COR-L47 (cell line): ENCODE data around the gene SPHK1.

ENCODE experiments used
- DNase-seq: peaks from one replicate; lab custom pipeline; 2025; lab: John Stamatoyannopoulos, UW

Gene SPHK1

DNA sequence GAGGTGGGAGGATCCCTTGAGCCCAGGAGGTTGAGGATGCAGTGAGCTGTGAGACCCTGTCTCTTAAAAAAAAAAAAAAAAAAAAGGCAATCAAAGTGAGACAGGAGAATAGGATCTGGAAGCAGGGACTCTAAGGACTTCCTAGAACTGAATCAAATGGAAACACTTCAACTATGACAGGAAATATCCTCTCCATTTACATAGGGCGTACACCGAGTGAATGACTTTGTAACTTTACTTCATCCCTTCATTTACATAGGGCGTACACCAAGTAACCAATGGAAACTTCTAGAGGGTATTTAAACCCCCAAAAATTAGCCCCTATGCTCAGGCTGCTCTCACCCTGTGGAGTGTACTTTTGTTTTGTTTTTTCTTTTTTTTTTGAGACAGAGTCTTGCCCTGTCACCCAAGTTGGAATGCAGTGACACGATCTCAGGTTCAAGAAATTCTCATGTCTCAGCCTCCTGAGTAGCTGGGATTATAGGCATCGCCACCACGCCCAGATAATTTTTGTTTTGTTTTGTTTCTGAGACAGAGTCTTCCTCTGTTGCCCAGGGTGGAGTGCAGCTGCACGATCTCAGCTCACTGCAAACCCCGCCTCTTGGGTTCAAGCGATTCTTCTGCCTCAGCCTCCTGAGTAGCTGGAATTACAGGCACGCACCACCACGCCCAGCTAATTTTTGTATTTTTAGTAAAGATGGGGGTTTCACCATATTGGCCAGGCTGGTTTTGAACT lies 21.1 kb upstream of the SPHK1 start:
- DNase-seq: no peak

DNA sequence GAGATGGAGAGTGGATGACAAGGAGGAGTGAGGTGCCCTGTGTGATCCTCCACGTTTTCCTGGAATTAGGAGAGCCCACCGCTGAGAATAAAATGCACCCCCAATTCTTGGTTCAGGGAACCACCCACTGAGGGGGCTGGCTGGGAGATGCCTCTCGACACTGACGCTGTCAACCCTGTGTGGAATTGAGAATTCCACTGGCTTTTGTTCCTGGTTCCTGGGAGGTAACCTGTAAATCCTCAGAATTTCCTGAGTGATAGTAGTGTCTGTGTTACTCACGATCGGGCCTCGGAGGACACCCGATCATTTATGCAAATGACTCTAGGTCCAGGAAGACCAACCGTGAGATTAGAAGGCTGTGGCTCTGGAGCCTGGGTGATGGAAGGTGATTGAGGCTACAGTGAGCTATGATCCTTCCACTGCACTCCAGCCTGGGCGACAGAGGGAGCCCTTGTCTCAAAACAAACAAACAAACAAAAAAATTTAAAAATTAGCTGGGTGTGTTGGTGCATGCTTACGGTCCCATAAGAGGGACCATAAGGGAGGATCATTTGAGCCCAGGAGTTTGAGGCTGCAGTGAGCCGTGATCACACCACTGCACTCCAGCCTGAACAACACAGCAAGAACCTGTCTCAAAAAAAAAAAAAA lies 19.0 kb upstream of the SPHK1 start:
- no peak for DNase-seq

DNA sequence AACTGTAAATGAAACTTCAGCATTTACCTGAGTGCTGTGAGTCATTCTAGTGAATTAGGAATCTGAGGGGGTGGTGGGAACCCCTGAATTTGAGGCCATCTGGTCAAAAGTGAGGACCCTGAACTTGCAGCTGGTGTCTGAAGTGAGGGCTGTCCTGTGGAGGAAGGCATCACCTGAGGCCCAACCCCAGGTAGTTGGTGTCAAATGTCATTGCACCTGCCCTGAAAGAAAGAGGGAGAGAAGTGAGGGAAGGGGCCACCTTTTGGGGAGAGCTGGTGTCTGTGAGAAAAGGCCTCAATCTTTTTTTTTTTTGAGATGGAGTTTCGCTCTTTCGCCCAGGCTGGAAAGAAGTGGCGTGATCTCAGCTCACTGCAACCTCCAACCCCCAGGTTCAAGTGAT lies 18.2 kb upstream of the SPHK1 start:
- no peak for DNase-seq

- DNase-seq: no peak
Measured at GRCh38 chr17:76367642-76368041, 16.8 kb upstream of the SPHK1 start.

- DNase-seq: no peak
Measured at GRCh38 chr17:76368545-76368944, 15.9 kb upstream of the SPHK1 start.

DNA sequence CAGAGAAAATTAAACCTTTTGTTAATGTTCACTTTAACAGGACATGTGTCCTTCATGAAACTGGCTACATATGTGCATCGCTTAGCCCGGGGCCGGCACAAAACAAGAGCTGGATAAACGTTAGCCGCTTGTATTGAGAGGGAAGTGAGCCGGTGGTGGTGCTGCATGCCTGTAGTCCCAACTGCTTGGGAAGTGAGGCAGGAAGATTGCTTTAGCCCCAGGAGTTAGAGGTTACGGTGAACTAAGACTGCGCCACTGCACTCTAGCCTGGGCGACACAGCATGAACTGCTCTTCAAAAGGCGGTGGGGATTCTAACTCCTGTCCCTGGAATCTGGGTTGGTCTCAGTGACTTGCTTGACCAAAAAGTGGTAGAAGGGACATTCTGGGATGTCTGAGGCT lies 15.0 kb upstream of the SPHK1 start:
- no peak for DNase-seq

DNA sequence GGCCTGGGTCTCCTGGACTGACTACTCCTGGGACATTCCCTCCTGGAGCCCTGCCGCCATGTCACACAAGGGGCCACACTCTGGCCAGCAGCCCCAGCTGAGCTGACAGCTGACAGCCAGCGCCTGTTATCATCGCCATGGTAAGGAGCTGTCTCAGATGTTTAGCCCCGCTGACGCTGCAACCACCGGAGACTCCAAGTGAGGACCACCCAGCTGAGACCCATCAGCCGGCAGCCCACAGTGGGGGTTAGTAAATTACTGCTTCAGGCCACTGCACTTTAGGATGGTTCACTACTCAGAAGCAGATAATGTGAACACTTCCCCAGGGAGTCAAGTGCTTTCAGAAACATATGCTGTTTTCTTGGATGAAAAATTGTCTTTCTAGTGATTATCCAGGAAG lies 14.6 kb upstream of the SPHK1 start:
- no peak for DNase-seq

- no peak for DNase-seq
Measured at GRCh38 chr17:76370261-76370993, 14.0 kb upstream of the SPHK1 start.

- DNase-seq: no peak
Measured at GRCh38 chr17:76371656-76372628, 12.5 kb upstream of the SPHK1 start.

DNA sequence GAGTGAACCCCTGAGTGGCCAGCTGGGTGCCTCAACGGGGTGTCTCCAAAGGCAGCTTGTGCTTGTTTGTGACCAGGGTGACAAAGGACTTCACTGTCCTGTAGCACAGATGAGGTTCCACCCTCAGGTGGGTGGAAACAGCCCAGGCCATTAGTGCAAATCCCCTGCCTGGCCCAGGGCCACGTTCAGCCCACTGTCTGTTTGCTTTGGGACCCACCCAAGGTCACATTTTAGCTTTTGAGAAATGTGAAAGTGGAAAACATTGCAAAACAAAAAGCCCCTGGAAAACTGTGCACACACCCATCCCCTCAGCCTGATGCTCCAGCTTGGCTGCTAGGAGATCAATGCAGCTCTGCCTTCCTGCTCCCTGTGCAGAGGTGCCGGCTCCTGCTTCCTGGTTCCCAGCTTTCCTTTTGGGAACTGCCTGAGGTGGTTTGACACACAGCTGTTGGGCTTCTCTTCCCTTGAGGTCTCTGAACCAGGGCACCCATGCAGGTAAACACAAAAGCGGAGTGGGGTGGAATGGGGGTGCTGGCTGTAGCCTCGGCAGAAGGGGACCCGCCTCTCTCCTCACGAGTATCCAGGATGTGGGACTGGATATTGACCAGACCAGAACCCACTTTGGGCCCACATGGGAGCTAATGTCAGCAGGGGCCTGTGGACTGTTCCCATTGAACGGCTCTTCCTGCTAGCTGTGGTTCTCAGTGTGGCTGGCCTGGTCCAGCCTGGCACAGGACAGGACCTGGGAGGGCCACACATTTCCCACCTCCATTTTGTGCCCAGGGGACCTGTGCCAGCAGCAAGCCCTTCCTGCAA lies 7.9 kb upstream of the SPHK1 start:
- DNase-seq: no peak

GRCh38 chr17:76378548-76379274 lies 5.7 kb upstream of the SPHK1 start:
- no peak for DNase-seq

DNA sequence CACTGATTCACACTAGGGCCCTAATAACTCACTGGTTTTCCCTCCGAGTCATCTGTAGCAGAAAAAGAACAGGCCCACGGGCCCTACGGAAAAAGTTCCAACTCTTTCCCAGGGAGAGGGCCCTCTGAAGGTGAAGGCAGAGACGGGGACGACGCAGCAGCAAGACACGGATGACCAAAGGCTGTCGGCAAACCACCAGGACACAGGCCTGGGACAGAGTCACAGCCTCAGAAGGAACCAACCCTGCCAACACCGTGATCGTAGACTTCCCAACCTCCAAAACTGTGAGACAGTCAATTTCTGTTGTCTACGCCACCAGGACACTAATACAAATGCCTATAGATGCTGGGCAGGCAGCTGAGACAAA lies 5.2 kb upstream of the SPHK1 start:
- no peak for DNase-seq

GRCh38 chr17:76379646-76380376 lies 4.6 kb upstream of the SPHK1 start:
- no peak for DNase-seq

- DNase-seq: no peak
Measured at GRCh38 chr17:76381633-76382350, 2.6 kb upstream of the SPHK1 start.

DNA sequence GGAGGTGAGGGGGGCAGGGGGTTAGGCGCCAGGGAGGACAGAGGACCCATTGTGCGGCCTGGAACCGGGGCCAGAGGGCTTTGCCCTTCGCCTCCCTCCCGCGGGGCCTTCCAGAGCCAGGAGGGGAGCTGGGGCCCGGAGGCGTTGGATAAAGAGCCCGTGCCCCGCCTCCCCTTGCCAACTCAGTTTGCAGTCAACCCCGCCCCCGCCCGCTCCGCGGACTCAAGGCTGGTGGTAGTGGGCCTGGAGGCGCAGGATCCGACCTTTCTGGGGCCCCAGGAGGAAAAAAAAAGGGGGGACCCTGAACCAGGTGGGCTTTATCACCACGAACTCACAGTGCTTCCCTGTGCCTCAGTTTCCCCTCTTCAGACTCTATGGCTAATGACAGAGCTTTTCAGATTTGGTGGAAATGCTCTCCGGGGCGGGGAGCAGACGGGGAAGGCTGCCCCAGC lies 2.0 kb upstream of the SPHK1 start:
- no peak for DNase-seq

- no peak for DNase-seq
Measured at GRCh38 chr17:76382803-76383545, 1.4 kb upstream of the SPHK1 start.

- DNase-seq: peak; percentile 12
Measured at GRCh38 chr17:76383546-76384221, 725 bp upstream of the SPHK1 start.
